GM12878 (cell line): Measurements from ENCODE around the gene FGF12.

Source experiments
- CEBPB ChIP-seq, 2 experiments: fragments of 150-350 bp in 1 of 2; IDR thresholded peaks; 2 replicates each; pipeline ENCODE4 v1.6.1; 2012 to 2014; ENCODE audit warnings: low read depth in 2 of 2, low read length in 2 of 2, borderline replicate concordance in 1 of 2, inconsistent platforms in 1 of 2
- CREB1 ChIP-seq: IDR thresholded peaks from 2 replicates; pipeline ENCODE4 v1.6.1; 2012; ENCODE audit warnings: low read depth, mild to moderate bottlenecking, inconsistent platforms
- HDAC6 ChIP-seq: fragments of 200-600 bp; sonication (generic); IDR thresholded peaks from one replicate; pipeline ENCODE4 v1.8.0; 2017; ENCODE audit warnings: antibody characterized with exemption; ENCODE audit not compliant: unreplicated experiment
- POLR2AphosphoS2 ChIP-seq: IDR thresholded peaks from 2 replicates; pipeline ENCODE4 v1.6.1; 2011; ENCODE audit warnings: low read depth, mild to moderate bottlenecking, low read length, improper control_type of control experiment, moderate library complexity
- TARDBP ChIP-seq: IDR thresholded peaks from 2 replicates; pipeline ENCODE4 v1.6.1; 2016; ENCODE audit warnings: borderline replicate concordance
- TF ChIP-seq, protein P1 (sequence below), 3 experiments: IDR thresholded peaks in 2 of 3; conservative IDR thresholded peaks in 1 of 3; 2 replicates each; pipeline ENCODE4 v1.5.1; 2011; ENCODE audit warnings: low read depth in 3 of 3, low read length in 3 of 3, mild to moderate bottlenecking in 3 of 3, control low read depth in 2 of 3, moderate library complexity in 2 of 3, inconsistent platforms in 1 of 3, mixed read lengths in 1 of 3; ENCODE audit not compliant: control insufficient read depth in 2 of 3, insufficient read depth in 1 of 3; ENCODE audit errors: extremely low read depth in 1 of 3

DNA sequence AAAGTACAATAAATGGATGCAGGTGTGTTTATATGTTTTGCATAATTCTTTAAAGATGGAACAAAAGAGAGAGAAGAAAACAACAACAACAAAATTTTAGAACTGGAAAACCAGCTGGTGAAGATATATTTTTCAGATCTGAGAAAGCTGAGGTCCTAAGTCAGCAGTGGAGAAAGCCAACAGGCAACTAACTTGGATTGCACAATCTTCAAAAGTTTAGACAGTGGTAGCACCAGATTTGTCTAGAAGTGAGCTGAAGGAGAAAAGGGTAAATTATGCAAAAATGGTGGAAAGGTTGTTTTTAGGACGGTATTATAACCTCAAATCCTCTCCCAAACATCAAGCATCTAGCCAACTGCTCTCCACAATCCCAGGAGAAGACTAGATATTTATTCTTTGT is 17.0 kb downstream of the FGF12 start:
- TF ChIP-seq POLR2AphosphoS2 = no peak
- TF ChIP-seq CREB1 = no peak
- TF ChIP-seq, protein P1, sequence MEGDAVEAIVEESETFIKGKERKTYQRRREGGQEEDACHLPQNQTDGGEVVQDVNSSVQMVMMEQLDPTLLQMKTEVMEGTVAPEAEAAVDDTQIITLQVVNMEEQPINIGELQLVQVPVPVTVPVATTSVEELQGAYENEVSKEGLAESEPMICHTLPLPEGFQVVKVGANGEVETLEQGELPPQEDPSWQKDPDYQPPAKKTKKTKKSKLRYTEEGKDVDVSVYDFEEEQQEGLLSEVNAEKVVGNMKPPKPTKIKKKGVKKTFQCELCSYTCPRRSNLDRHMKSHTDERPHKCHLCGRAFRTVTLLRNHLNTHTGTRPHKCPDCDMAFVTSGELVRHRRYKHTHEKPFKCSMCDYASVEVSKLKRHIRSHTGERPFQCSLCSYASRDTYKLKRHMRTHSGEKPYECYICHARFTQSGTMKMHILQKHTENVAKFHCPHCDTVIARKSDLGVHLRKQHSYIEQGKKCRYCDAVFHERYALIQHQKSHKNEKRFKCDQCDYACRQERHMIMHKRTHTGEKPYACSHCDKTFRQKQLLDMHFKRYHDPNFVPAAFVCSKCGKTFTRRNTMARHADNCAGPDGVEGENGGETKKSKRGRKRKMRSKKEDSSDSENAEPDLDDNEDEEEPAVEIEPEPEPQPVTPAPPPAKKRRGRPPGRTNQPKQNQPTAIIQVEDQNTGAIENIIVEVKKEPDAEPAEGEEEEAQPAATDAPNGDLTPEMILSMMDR (IDR thresholded peaks at IDR 0.05 in 2 of 3, conservative IDR thresholded peaks at IDR 0.05 in 1 of 3; ENCODE audit: control insufficient read depth in 2 of 3, extremely low read depth in 1 of 3, insufficient read depth in 1 of 3, low read depth in 3 of 3, low read length in 3 of 3) = no peak
- no peak for TF ChIP-seq HDAC6
- TF ChIP-seq CEBPB (IDR thresholded peaks at IDR 0.05; ENCODE audit: borderline replicate concordance in 1 of 2, low read depth in 2 of 2, low read length in 2 of 2) = no peak
- TF ChIP-seq TARDBP = no peak
